ENCODE results near the gene CHGA.

GRCh38 chr14:92938235-92938875 is 15.4 kb downstream of the CHGA start:
- no peak for TF ChIP-seq CTCF (conservative IDR thresholded peaks at IDR 0.05; ENCODE audit: low read length)
- no peak for TF ChIP-seq EZH2phosphoT487 (IDR thresholded peaks at IDR 0.05; ENCODE audit: borderline replicate concordance)
